GM12878 (cell line): Measurements from ENCODE around the gene MAST4. TPM values are rescaled to one million over a fixed set of nuclear protein-coding genes. Genes with fewer than 3 reads are reported as not detected.

Source experiments
- ATAC-seq: fragments of 200-7000 bp; cut with Tn5 transposase; 3 replicates; pipeline ENCODE4 v1.9.1; 2020; ENCODE audit warnings: mild to moderate bottlenecking, moderate library complexity
- BruUV-seq: library from RNA; stranded (reverse); fragments of 400-500 nt; replicated peaks from 2 replicates; lab custom pipeline; 2021; lab: Mats Ljungman, UMichigan
- CTCF ChIA-PET: fragments of 300-600 bp; sonication (Branson Sonifier 250); formaldehyde crosslinking; extraction: SDS; loops from one replicate; lab custom pipeline; 2021; ENCODE audit warnings: inconsistent platforms; lab: Yijun Ruan, JAX
- POLR2A ChIA-PET: fragments of 350-600 bp; formaldehyde crosslinking; extraction: SDS; loops from one replicate; lab custom pipeline; 2021; ENCODE audit warnings: inconsistent platforms; lab: Charles Lee
- RAD21 ChIA-PET: fragments of 300-600 bp; sonication (Branson Sonifier 250); formaldehyde crosslinking; loops from one replicate; lab custom pipeline; 2023; ENCODE audit warnings: antibody characterized with exemption; ENCODE audit not compliant: unreplicated experiment; lab: Charles Lee
- SMC1A ChIA-PET: fragments of 300-600 bp; sonication (Branson Sonifier 250); formaldehyde crosslinking; loops from one replicate; lab custom pipeline; 2023; ENCODE audit not compliant: unreplicated experiment, uncharacterized antibody; lab: Charles Lee
- DNase-seq: peaks from one replicate; pipeline ENCODE4 v3.0.0-alpha.2; 2011; ENCODE audit warnings: low read depth, low spot score
- FAIRE-seq: peaks from 3 replicates; lab custom pipeline; 2011; peaks lifted over from hg19 to GRCh38; lab: Jason Lieb, UNC
- H2AFZ ChIP-seq: 2 replicates; pipeline ENCODE4 v1.6.0; 2011; ENCODE audit warnings: low read depth, low read length, control low read depth; ENCODE audit not compliant: control insufficient read depth
- H3K27ac ChIP-seq: 2 replicates; pipeline ENCODE4 v1.5.1; 2011; ENCODE audit warnings: control low read depth; ENCODE audit not compliant: control insufficient read depth, insufficient read depth
- H3K27me3 ChIP-seq, 2 experiments: replicated peaks in 1 of 2; 2 replicates each; pipeline versions ENCODE4 v1.6.0 to v1.6.1; 2011; ENCODE audit warnings: low read length in 1 of 2; ENCODE audit not compliant: control insufficient read depth in 2 of 2, insufficient read depth in 2 of 2
- H3K36me3 ChIP-seq, 2 experiments: 2 replicates each; pipeline ENCODE4 v1.5.1; 2011; ENCODE audit warnings: low read length in 1 of 2; ENCODE audit not compliant: control insufficient read depth in 2 of 2, insufficient read depth in 2 of 2
- H3K4me1 ChIP-seq: 2 replicates; pipeline ENCODE4 v1.6.1; 2011; ENCODE audit warnings: mild to moderate bottlenecking, low read length, moderate library complexity, mixed read lengths; ENCODE audit not compliant: control insufficient read depth, insufficient read depth
- H3K4me2 ChIP-seq: 2 replicates; pipeline ENCODE4 v1.6.0; 2011; ENCODE audit warnings: control low read depth; ENCODE audit not compliant: control insufficient read depth, insufficient read depth
- H3K4me3 ChIP-seq: fragments of 200-600 bp; sonication (generic); 2 replicates; pipeline ENCODE4 v1.5.1; 2016
- H3K79me2 ChIP-seq: 2 replicates; pipeline ENCODE4 v1.6.0; 2011; ENCODE audit warnings: low read length; ENCODE audit not compliant: control insufficient read depth, insufficient read depth
- H3K9ac ChIP-seq: 2 replicates; pipeline ENCODE4 v1.8.0; 2011; ENCODE audit warnings: low read length, control low read depth, mixed read lengths; ENCODE audit not compliant: control insufficient read depth, insufficient read depth
- H3K9me3 ChIP-seq: replicated peaks from 3 replicates; pipeline ENCODE4 v1.5.1; 2011; ENCODE audit warnings: mild to moderate bottlenecking, low read length; ENCODE audit not compliant: control insufficient read depth, insufficient read depth
- H4K20me1 ChIP-seq: 2 replicates; pipeline ENCODE4 v1.6.0; 2011; ENCODE audit not compliant: control insufficient read depth, insufficient read depth
- CEBPB ChIP-seq, 2 experiments: fragments of 150-350 bp in 1 of 2; IDR thresholded peaks; 2 replicates each; pipeline ENCODE4 v1.6.1; 2012 to 2014; ENCODE audit warnings: low read depth in 2 of 2, low read length in 2 of 2, borderline replicate concordance in 1 of 2, inconsistent platforms in 1 of 2
- CREM ChIP-seq: IDR thresholded peaks from 2 replicates; pipeline ENCODE4 v1.6.1; 2014; ENCODE audit warnings: antibody characterized with exemption, low read depth
- LARP7 ChIP-seq: fragments of 450-650 bp; IDR thresholded peaks from 2 replicates; pipeline ENCODE4 v1.6.1; 2017; ENCODE audit warnings: mild to moderate bottlenecking
- MYB ChIP-seq: fragments of 150-350 bp; IDR thresholded peaks from 2 replicates; pipeline ENCODE4 v1.6.1; 2014; ENCODE audit warnings: mild to moderate bottlenecking, low read depth, low read length, borderline replicate concordance
- NFIC ChIP-seq: IDR thresholded peaks from 2 replicates; pipeline ENCODE4 v1.6.1; 2012; ENCODE audit warnings: low read depth, mild to moderate bottlenecking, inconsistent platforms, low read length, moderate library complexity
- NR2F1 ChIP-seq: fragments of 450-650 bp; conservative IDR thresholded peaks from 2 replicates; pipeline ENCODE4 v1.6.1; 2017; ENCODE audit warnings: mild to moderate bottlenecking
- PBX3 ChIP-seq: IDR thresholded peaks from 2 replicates; pipeline ENCODE4 v1.6.1; 2011; ENCODE audit warnings: mild to moderate bottlenecking, low read depth, low read length, moderate library complexity; ENCODE audit not compliant: insufficient replicate concordance
- POU2F2 ChIP-seq: IDR thresholded peaks from 3 replicates; pipeline ENCODE4 v1.6.1; 2011; ENCODE audit warnings: low read depth, mild to moderate bottlenecking, low read length, borderline replicate concordance
- RB1 ChIP-seq: fragments of 450-650 bp; formaldehyde crosslinking; IDR thresholded peaks from 2 replicates; pipeline ENCODE4 v1.6.1; 2017; ENCODE audit warnings: mild to moderate bottlenecking, borderline replicate concordance
- RELA ChIP-seq: fragments of 450-650 bp; IDR thresholded peaks from 2 replicates; pipeline ENCODE4 v1.8.0; 2014; ENCODE audit warnings: borderline replicate concordance; ENCODE audit not compliant: partially characterized antibody
- TCF7 ChIP-seq: IDR thresholded peaks from 2 replicates; pipeline ENCODE4 v1.6.1; 2014; ENCODE audit warnings: antibody characterized with exemption, borderline replicate concordance
- WGBS: methylation state at CpG from one replicate; pipeline ENCODE4 v1.1.6; 2016; ENCODE audit warnings: low lambda C conversion rate; ENCODE audit not compliant: insufficient replicate concordance, insufficient coverage; ENCODE audit errors: missing lambda C conversion rate; 5-methylcytosine and 5-hydroxymethylcytosine counted together
- in situ Hi-C: fragments of 300-500 bp; cut with MboI; formaldehyde crosslinking; loops from 9 replicates; pipeline ENCODE4 v1.14.3; 2018; ENCODE audit warnings: mixed read lengths
- intact Hi-C: fragments of 100-400 bp; cut with micrococcal nuclease; formaldehyde crosslinking; loops from one replicate; pipeline ENCODE4 v1.14.2; 2022; ENCODE audit not compliant: unreplicated experiment
- polyA plus RNA-seq, 11 experiments: library from polyadenylated mRNA; depleted of rRNA in 4 of 11; unstranded in 6 of 11; stranded (reverse) in 5 of 11; fragments of >200 nt; fragmentation: Nextera tagmentation in 4 of 11; fragmentation: Illumina TruSeq in 1 of 11; extraction: Ambion mirVana in 4 of 11; extraction: Trizol in 1 of 11; gene quantifications; 1 replicate in 1 of 11; 2 replicates in 10 of 11; pipeline versions ENCODE4 v1.2.1 to v1.2.3, GENCODE V29; 2011 to 2016; ENCODE audit warnings: inconsistent platforms in 2 of 11, missing spikeins in 2 of 11, low read depth in 1 of 11
- total RNA-seq, 4 experiments: library from RNA; depleted of rRNA in 3 of 4; stranded (reverse); fragments of >200 nt in 3 of 4; fragmentation: Illumina TruSeq in 1 of 4; extraction: Trizol in 1 of 4; gene quantifications; 2 replicates each; pipeline versions ENCODE4 v1.2.1 to v1.2.3, GENCODE V29; 2013 to 2021

The MAST4 gene
- total and polyA plus RNA-seq, 10 of the 15 experiments (the other 5 are each of a cell fraction or from before 2014, with no cell fraction given): 0.02 to 1.6 (median 0.29) TPM; not detected in 1

GRCh38 chr5:66805514-66806430 lies 209.6 kb downstream of the MAST4 start:
- SMC1A ChIA-PET: interaction anchor here (1.5 kb wide), 1 partner anchor 10 kb away, joined by 3 read pairs; no protein-coding TSS in a partner anchor
- BruUV-seq: no TSS peak
- FAIRE-seq: no peak
- Histone ChIP-seq H3K4me1 (no peaks in the 10 kb centered on the region), H3K27ac (no peak overlapping the region), H3K4me2 (no peak overlapping the region), H3K9me3 (no peaks in the 10 kb centered on the region), H3K9ac (no peak overlapping the region), H3K27me3 (no peaks in the 10 kb centered on the region; a peak in 2 of 4 replicates), H3K4me3 (no peak overlapping the region), H3K36me3 (no peaks in the 10 kb centered on the region), H2AFZ (no peak overlapping the region), H4K20me1 (no peaks in the 10 kb centered on the region), H3K79me2 (no peaks in the 10 kb centered on the region)
- WGBS: 49% methylated on average over 8 of the region's 8 CpGs
- TF ChIP-seq NR2F1 (no peak), PBX3 (no peak), POU2F2 (no peak), MYB (no peak), CEBPB (IDR thresholded peaks at IDR 0.05; ENCODE audit: borderline replicate concordance in 1 of 2, low read depth in 2 of 2, low read length in 2 of 2) (no peak), RELA (no peak), RB1 (no peak), TCF7 (no peak), CREM (no peak), NFIC (no peak), LARP7 (no peak)
- intact Hi-C loops: no loop called here
- CTCF ChIA-PET: interaction anchor here (1.0 kb wide), 1 partner anchor 9 kb away, joined by 4 read pairs; no protein-coding TSS in a partner anchor
- in situ Hi-C loops: loop anchor here (25.0 kb wide), 1 partner anchor 407 kb away; no protein-coding TSS in a partner anchor
- no peak for DNase-seq
- RAD21 ChIA-PET: no interaction called here
- ATAC-seq: no peak
- POLR2A ChIA-PET: no interaction called here
